CD4-positive, CD25-positive, alpha-beta regulatory T cell (primary cell): ENCODE results near the gene WDR37. TPM values are rescaled to one million over a fixed set of nuclear protein-coding genes. Genes with fewer than 3 reads are reported as not detected.
"Not testable (repeated sequence)": the region's sequence is repeated elsewhere in the genome, so short reads cannot be mapped to it uniquely, and the experiment has no call there.

ENCODE experiments used
- ATAC-seq, 2 donors: fragments of 150-1000 bp; cut with Tn5 transposase; one replicate each; pipeline ENCODE4 v1.10.0; 2021; ENCODE audit warnings: low read depth in 2 of 2, moderate number of reproducible peaks in 2 of 2, moderate library complexity in 1 of 2
- DNase-seq, 3 donors: peaks; one replicate each; pipeline versions ENCODE4 v3.0.0 to v3.0.0-alpha.2; 2012 to 2022; ENCODE audit warnings: mixed read lengths in 1 of 3
- H3K27ac ChIP-seq: one replicate; pipeline ENCODE4 v1.7.0; 2013; ENCODE audit warnings: mild to moderate bottlenecking, low read length; ENCODE audit not compliant: insufficient read depth, poor library complexity, severe bottlenecking
- H3K27me3 ChIP-seq: one replicate; pipeline ENCODE4 v1.7.0; 2013; ENCODE audit warnings: low read length; ENCODE audit not compliant: control insufficient read depth, insufficient read depth
- H3K36me3 ChIP-seq: one replicate; pipeline ENCODE4 v1.7.0; 2013; ENCODE audit warnings: mild to moderate bottlenecking, low read length, moderate library complexity; ENCODE audit not compliant: control insufficient read depth, insufficient read depth
- H3K4me1 ChIP-seq: 2 replicates; pipeline ENCODE4 v1.7.0; 2013; ENCODE audit warnings: mild to moderate bottlenecking, low read length; ENCODE audit not compliant: insufficient read depth, control insufficient read depth, poor library complexity, severe bottlenecking
- H3K4me3 ChIP-seq: one replicate; pipeline ENCODE4 v1.7.0; 2013; ENCODE audit warnings: low read depth, mild to moderate bottlenecking, low read length, moderate library complexity
- H3K9me3 ChIP-seq, 2 experiments: 1 replicate in 1 of 2; 2 replicates in 1 of 2; pipeline ENCODE4 v1.7.0; 2013; ENCODE audit warnings: low read length in 2 of 2, mild to moderate bottlenecking in 1 of 2, moderate library complexity in 1 of 2; ENCODE audit not compliant: control insufficient read depth in 2 of 2
- H3K27ac Mint-ChIP-seq, 3 donors: one replicate each; pipeline ENCODE4 v1.8.0; 2020 to 2022; ENCODE audit warnings: mild to moderate bottlenecking in 3 of 3, mixed read lengths in 3 of 3, moderate library complexity in 2 of 3
- H3K27me3 Mint-ChIP-seq: one replicate; pipeline ENCODE4 v1.8.0; 2022; ENCODE audit warnings: mild to moderate bottlenecking, mixed read lengths
- H3K36me3 Mint-ChIP-seq: one replicate; pipeline ENCODE4 v1.8.0; 2020; ENCODE audit warnings: mixed read lengths
- H3K4me1 Mint-ChIP-seq, 4 donors: one replicate each; pipeline ENCODE4 v1.8.0; 2020 to 2022; ENCODE audit warnings: mixed read lengths in 4 of 4, mild to moderate bottlenecking in 1 of 4
- H3K4me3 Mint-ChIP-seq, 4 donors: one replicate each; pipeline ENCODE4 v1.8.0; 2020 to 2022; ENCODE audit warnings: mild to moderate bottlenecking in 4 of 4, mixed read lengths in 4 of 4, moderate library complexity in 3 of 4
- H3K9me3 Mint-ChIP-seq, 7 donors: one replicate each; pipeline ENCODE4 v1.8.0; 2020 to 2022; ENCODE audit warnings: mixed read lengths in 7 of 7, mild to moderate bottlenecking in 3 of 7, moderate library complexity in 2 of 7
- polyA plus RNA-seq, 4 donors: library from polyadenylated mRNA; unstranded; fragments of 300-500 nt; fragmentation: Illumina TruSeq; gene quantifications; one replicate each; pipeline ENCODE4 v1.2.3, GENCODE V29; 2021
- total RNA-seq: library from RNA; stranded (reverse); gene quantifications from one replicate; pipeline ENCODE4 v1.2.3, GENCODE V29; 2022

Gene WDR37
- total and polyA plus RNA-seq, 5 donors from 2014 or later: 10.6 to 31.6 (median 12.8) TPM

GRCh38 chr10:1156616-1156886 lies 100.4 kb downstream of the WDR37 start:
- DNase-seq (no peak), ATAC-seq (no peak)
- H3K27ac ChIP-seq: no peak overlapping the region
- Mint-ChIP-seq H3K9me3 (no peaks in the 10 kb centered on the region), H3K27me3 (no peaks in the 10 kb centered on the region), H3K4me3 (no peak overlapping the region), H3K27ac (no peak overlapping the region), H3K36me3 (no peaks in the 10 kb centered on the region), H3K4me1 (no peaks in the 10 kb centered on the region)
- H3K4me1 ChIP-seq: no peaks in the 10 kb centered on the region
- no peaks in the 10 kb centered on the region for H3K27me3 ChIP-seq
- H3K4me3 ChIP-seq: no peak overlapping the region
- no peaks in the 10 kb centered on the region for H3K9me3 ChIP-seq
- H3K36me3 ChIP-seq: no peaks in the 10 kb centered on the region

DNA sequence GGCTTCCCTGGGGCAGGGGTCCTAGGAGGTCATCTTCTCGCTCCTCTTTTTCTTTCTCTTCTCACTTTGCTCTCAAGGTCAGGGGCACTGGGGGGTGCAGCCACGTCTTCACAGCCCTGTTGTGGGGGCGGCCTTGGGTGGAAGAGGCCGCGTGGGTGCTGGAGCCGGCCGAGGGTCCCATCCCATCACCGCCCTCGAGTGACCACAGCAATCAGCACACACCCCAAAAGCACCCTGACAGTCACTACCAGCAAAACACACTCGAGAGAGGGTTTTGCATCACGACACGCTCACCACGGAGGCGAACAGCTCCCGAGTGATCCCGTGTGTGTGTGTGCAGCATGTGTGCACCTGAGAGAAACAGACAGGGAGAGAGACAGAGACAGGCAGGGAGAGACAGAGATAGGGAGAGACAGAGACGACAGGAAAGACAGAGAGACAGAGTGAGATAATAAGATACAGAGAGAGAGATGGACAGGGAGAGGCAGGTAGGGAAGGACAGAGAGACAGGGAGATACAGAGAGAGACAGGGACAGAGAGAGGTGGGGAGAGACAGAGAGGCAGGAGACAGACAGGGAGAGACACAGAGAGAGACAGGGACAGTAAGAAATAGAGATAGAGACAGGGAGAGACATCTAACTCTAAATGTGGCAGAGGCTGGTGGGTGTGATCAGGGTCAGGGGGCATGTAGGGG lies 100.9 kb downstream of the WDR37 start:
- Mint-ChIP-seq H3K27ac (no peak overlapping the region), H3K4me1 (no peaks in the 10 kb centered on the region), H3K27me3 (no peaks in the 10 kb centered on the region), H3K36me3 (no peaks in the 10 kb centered on the region), H3K4me3 (no peak overlapping the region), H3K9me3 (no peaks in the 10 kb centered on the region)
- DNase-seq (no peak), ATAC-seq (no peak)
- no peak overlapping the region for H3K27ac ChIP-seq
- H3K4me3 ChIP-seq: no peak overlapping the region
- no peaks in the 10 kb centered on the region for H3K9me3 ChIP-seq
- H3K4me1 ChIP-seq: no peaks in the 10 kb centered on the region
- no peaks in the 10 kb centered on the region for H3K36me3 ChIP-seq
- no peaks in the 10 kb centered on the region for H3K27me3 ChIP-seq

DNA sequence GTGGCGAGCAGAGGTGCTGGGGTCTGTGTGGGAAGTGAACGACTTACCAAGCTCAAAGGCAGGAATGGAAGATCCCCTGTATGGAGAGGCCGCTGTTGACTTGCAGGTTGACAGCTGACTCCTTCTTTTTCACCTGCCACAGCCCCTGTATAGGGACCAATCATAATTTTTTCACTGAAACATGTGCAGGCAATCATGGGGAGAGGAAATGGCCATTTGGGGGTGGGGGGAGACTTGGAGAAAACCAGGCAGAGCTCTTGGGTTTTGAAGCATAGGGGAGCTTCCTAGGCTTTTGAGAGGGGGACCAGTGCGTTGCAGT lies 101.4 kb downstream of the WDR37 start:
- Histone ChIP-seq H3K27me3 (no peaks in the 10 kb centered on the region), H3K9me3 (no peaks in the 10 kb centered on the region), H3K27ac (no peak overlapping the region), H3K4me1 (no peaks in the 10 kb centered on the region), H3K4me3 (no peak overlapping the region), H3K36me3 (no peaks in the 10 kb centered on the region)
- DNase-seq: no peak
- no peaks in the 10 kb centered on the region for H3K36me3 Mint-ChIP-seq
- no peaks in the 10 kb centered on the region for H3K4me1 Mint-ChIP-seq
- no peaks in the 10 kb centered on the region for H3K9me3 Mint-ChIP-seq
- no peak overlapping the region for H3K27ac Mint-ChIP-seq
- H3K27me3 Mint-ChIP-seq: no peaks in the 10 kb centered on the region
- ATAC-seq: no peak
- H3K4me3 Mint-ChIP-seq: peak overlapping the region in 1 of 4 donors; percentile 54

- H3K4me1 ChIP-seq: no peaks in the 10 kb centered on the region
- Mint-ChIP-seq H3K9me3 (no peaks in the 10 kb centered on the region), H3K36me3 (no peaks in the 10 kb centered on the region), H3K27ac (no peak overlapping the region), H3K4me3 (peak overlapping the region in 1 of 4 donors; percentile 54), H3K4me1 (no peaks in the 10 kb centered on the region), H3K27me3 (no peaks in the 10 kb centered on the region)
- no peak overlapping the region for H3K27ac ChIP-seq
- H3K9me3 ChIP-seq: no peaks in the 10 kb centered on the region
- no peak overlapping the region for H3K4me3 ChIP-seq
- no peaks in the 10 kb centered on the region for H3K27me3 ChIP-seq
- H3K36me3 ChIP-seq: no peaks in the 10 kb centered on the region
- DNase-seq (no peak), ATAC-seq (no peak)
These were observed 101.9 kb downstream of the WDR37 start for GRCh38 chr10:1158066-1158465.

- H3K4me3 Mint-ChIP-seq, H3K27me3 ChIP-seq, H3K27ac ChIP-seq, H3K36me3 Mint-ChIP-seq, ATAC-seq, H3K27me3 Mint-ChIP-seq, H3K4me3 ChIP-seq, H3K36me3 ChIP-seq, DNase-seq, H3K4me1 Mint-ChIP-seq, H3K9me3 Mint-ChIP-seq, H3K27ac Mint-ChIP-seq, H3K9me3 ChIP-seq, H3K4me1 ChIP-seq: not testable (repeated sequence)
These were observed 102.4 kb downstream of the WDR37 start for GRCh38 chr10:1158536-1158935.

GRCh38 chr10:1159131-1160061 lies 103.2 kb downstream of the WDR37 start:
- H3K36me3 ChIP-seq: no peaks in the 10 kb centered on the region
- H3K27ac ChIP-seq: no peak overlapping the region
- no peaks in the 10 kb centered on the region for H3K27me3 ChIP-seq
- Mint-ChIP-seq H3K4me3 (peak overlapping the region in 1 of 4 donors; percentile 8), H3K4me1 (no peaks in the 10 kb centered on the region), H3K36me3 (no peaks in the 10 kb centered on the region), H3K27me3 (no peaks in the 10 kb centered on the region), H3K27ac (no peak overlapping the region), H3K9me3 (no peaks in the 10 kb centered on the region)
- no peaks in the 10 kb centered on the region for H3K4me1 ChIP-seq
- DNase-seq: no peak
- no peak for ATAC-seq
- no peak overlapping the region for H3K4me3 ChIP-seq
- H3K9me3 ChIP-seq: no peaks in the 10 kb centered on the region

- no peak overlapping the region for H3K27ac ChIP-seq
- H3K27me3 Mint-ChIP-seq: no peaks in the 10 kb centered on the region
- no peaks in the 10 kb centered on the region for H3K27me3 ChIP-seq
- no peaks in the 10 kb centered on the region for H3K36me3 ChIP-seq
- no peak overlapping the region for H3K4me3 ChIP-seq
- peaks cover 0 to 1% (median 0%) of the 10 kb centered on the region in 7 donors for H3K9me3 Mint-ChIP-seq
- H3K4me1 ChIP-seq: no peaks in the 10 kb centered on the region
- H3K27ac Mint-ChIP-seq: no peak overlapping the region
- no peaks in the 10 kb centered on the region for H3K9me3 ChIP-seq
- ATAC-seq (no peak), DNase-seq (no peak)
- no peak overlapping the region for H3K4me3 Mint-ChIP-seq
- H3K4me1 Mint-ChIP-seq: no peaks in the 10 kb centered on the region
- H3K36me3 Mint-ChIP-seq: no peaks in the 10 kb centered on the region
These were observed 104.6 kb downstream of the WDR37 start for GRCh38 chr10:1160561-1161314.
